Measurements from ENCODE around the gene RPAP2. TPM values are rescaled to one million over a fixed set of nuclear protein-coding genes. Genes with fewer than 3 reads are reported as not detected.

Gene RPAP2
- total RNA-seq, 6 experiments from 2014 or later: 7.1 to 12.7 (median 11.1) TPM

DNA sequence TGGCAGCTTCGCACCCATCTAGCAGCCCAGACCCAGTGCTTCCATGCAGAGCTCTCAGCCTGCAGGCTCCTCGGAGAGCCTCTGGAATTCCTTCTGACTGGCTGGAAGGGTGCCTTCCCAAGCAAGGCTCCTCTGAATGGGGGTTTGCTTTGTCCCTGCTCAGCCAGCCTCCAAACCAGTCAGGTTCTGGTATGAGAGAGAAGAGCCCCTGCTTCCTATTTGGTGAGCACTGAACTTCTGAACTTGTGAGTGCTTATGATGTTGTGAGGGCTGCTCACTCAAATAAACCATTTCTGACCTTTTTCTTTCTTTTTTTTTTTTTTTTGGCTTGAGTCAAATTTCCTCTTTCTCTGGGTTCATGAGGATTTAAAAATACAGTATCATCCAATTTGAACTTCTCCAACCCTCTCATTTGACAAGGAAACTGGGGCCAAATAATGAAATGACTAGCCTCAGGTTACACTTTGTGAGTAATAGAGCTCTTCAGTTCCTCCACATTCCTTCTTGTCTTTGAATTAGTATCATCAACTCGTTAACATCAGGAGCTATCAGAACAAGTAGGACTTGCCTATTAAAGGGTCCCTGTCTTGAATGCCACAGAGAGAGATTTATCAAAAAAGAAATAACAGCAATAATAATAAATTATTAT is 148.3 kb downstream of the RPAP2 start:
- Histone ChIP-seq H3K27ac (no peak overlapping the region), H3K27me3 (no peaks in the 10 kb centered on the region), H3K4me3 (no peak overlapping the region), H3K4me1 (no peaks in the 10 kb centered on the region), H3K36me3 (no peaks in the 10 kb centered on the region), H3K9me3 (no peaks in the 10 kb centered on the region)
- 26% methylated on average over 3 of the region's 3 CpGs for WGBS (ENCODE audit: insufficient coverage, low coverage, low lambda C conversion rate, missing lambda C conversion rate)
- intact Hi-C loops (cut with DNase I): no loop called here
- DNase-seq (no peak), ATAC-seq (peak; percentile 24 to 74 (median 35))
- TF ChIP-seq POLR2A (IDR thresholded peaks at IDR 0.05): no peak
- TF ChIP-seq, protein P1, sequence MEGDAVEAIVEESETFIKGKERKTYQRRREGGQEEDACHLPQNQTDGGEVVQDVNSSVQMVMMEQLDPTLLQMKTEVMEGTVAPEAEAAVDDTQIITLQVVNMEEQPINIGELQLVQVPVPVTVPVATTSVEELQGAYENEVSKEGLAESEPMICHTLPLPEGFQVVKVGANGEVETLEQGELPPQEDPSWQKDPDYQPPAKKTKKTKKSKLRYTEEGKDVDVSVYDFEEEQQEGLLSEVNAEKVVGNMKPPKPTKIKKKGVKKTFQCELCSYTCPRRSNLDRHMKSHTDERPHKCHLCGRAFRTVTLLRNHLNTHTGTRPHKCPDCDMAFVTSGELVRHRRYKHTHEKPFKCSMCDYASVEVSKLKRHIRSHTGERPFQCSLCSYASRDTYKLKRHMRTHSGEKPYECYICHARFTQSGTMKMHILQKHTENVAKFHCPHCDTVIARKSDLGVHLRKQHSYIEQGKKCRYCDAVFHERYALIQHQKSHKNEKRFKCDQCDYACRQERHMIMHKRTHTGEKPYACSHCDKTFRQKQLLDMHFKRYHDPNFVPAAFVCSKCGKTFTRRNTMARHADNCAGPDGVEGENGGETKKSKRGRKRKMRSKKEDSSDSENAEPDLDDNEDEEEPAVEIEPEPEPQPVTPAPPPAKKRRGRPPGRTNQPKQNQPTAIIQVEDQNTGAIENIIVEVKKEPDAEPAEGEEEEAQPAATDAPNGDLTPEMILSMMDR (IDR thresholded peaks at IDR 0.05): no peak

DNA sequence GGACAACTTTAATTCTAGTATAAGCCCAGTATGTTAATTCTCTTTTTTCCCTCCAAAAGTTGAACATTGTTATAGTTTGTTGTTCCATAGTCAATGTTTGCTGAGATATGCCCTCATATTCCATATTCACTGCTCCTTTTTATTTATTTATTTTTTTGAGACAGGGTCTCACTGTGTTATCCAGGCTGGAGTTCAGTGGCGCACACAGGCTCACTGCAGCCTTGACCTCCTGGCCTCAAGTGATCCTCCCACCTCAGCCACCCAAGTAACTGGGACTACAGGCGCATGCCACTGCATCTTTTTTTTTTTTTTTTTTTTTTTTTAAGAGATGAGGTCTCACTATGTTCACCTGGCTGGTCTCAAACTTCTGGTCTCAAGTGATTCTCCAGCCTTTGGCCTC is 149.1 kb downstream of the RPAP2 start:
- 88% methylated on average over 2 of the region's 2 CpGs for WGBS (ENCODE audit: insufficient coverage, low coverage, low lambda C conversion rate, missing lambda C conversion rate)
- H3K9me3 ChIP-seq: no peaks in the 10 kb centered on the region
- TF ChIP-seq, protein P1 (IDR thresholded peaks at IDR 0.05): no peak
- TF ChIP-seq POLR2A (IDR thresholded peaks at IDR 0.05): no peak
- ATAC-seq (no peak), DNase-seq (no peak)
- H3K27ac ChIP-seq: no peak overlapping the region
- H3K4me1 ChIP-seq: no peaks in the 10 kb centered on the region
- intact Hi-C loops (cut with DNase I): no loop called here
- no peak overlapping the region for H3K4me3 ChIP-seq
- H3K36me3 ChIP-seq: no peaks in the 10 kb centered on the region
- H3K27me3 ChIP-seq: no peaks in the 10 kb centered on the region

Small RNA genes within 50 kb of the gene (small RNA-seq; reads per million reads assigned to genes)
- gene RN7SL824P: 0 reads per million in 2 experiments

Other genes starting within 250 kb of the RPAP2 start
- gene SETSIP, start 223.6 kb upstream of the RPAP2 start, total RNA-seq: not detected
- 1 to 10 TPM; 1.8 to 3.0 (median 2.1) TPM for gene BTBD8, start 218.7 kb upstream of the RPAP2 start, total RNA-seq
- not detected for gene C1orf146, start 81.1 kb upstream of the RPAP2 start, total RNA-seq
- gene GLMN, start 72 bp upstream of the RPAP2 start, total RNA-seq: 1 to 10 TPM; 1.6 to 3.6 (median 2.5) TPM
- under 1 TPM; 0.12 to 0.80 (median 0.42) TPM for gene GFI1, start 187.9 kb downstream of the RPAP2 start, total RNA-seq

All from right lobe of liver (tissue), 6 donors.